ENCODE measurements around the gene EIF3J.
"Not testable (repeated sequence)": the region's sequence is repeated elsewhere in the genome, so short reads cannot be mapped to it uniquely, and the experiment has no call there.

Gene EIF3J

GRCh38 chr15:44536962-44537734, at the start of gene EIF3J:
Gene EIF3J, plus strand, starts transcription at chr15:44537147. Its CDS starts 48 bp downstream, at chr15:44537195.
- peak; percentile 67 for DNase-seq (ENCODE audit: low spot score)

- DNase-seq (ENCODE audit: low spot score), result no peak
Observed at GRCh38 chr15:44489464-44489863, 47.5 kb upstream of the EIF3J start.

GRCh38 chr15:44490622-44491021, 46.3 kb upstream of the EIF3J start:
- DNase-seq (ENCODE audit: low spot score), result no peak

- DNase-seq (ENCODE audit: low spot score), result no peak
Observed at GRCh38 chr15:44492040-44492439, 44.9 kb upstream of the EIF3J start.

GRCh38 chr15:44492672-44493071, 44.3 kb upstream of the EIF3J start:
- no peak for DNase-seq (ENCODE audit: low spot score)

- DNase-seq (ENCODE audit: low spot score), result no peak
Observed at GRCh38 chr15:44495562-44495961, 41.4 kb upstream of the EIF3J start.

GRCh38 chr15:44500555-44500954, 36.4 kb upstream of the EIF3J start:
- no peak for DNase-seq (ENCODE audit: low spot score)

GRCh38 chr15:44501768-44502366, 35.1 kb upstream of the EIF3J start:
- no peak for DNase-seq (ENCODE audit: low spot score)

- DNase-seq (ENCODE audit: low spot score), result no peak
Observed at GRCh38 chr15:44516436-44516835, 20.5 kb upstream of the EIF3J start.

GRCh38 chr15:44519537-44519936, 17.4 kb upstream of the EIF3J start:
- no peak for DNase-seq (ENCODE audit: low spot score)

GRCh38 chr15:44525018-44525417, 11.9 kb upstream of the EIF3J start:
- no peak for DNase-seq (ENCODE audit: low spot score)

GRCh38 chr15:44527241-44527640, 9.7 kb upstream of the EIF3J start:
- no peak for DNase-seq (ENCODE audit: low spot score)

GRCh38 chr15:44529864-44530604, 6.9 kb upstream of the EIF3J start:
- no peak for DNase-seq (ENCODE audit: low spot score)

GRCh38 chr15:44530653-44531052, 6.3 kb upstream of the EIF3J start:
- DNase-seq (ENCODE audit: low spot score), result no peak

- not testable (repeated sequence) for DNase-seq (ENCODE audit: low spot score)
Observed at GRCh38 chr15:44532275-44532674, 4.7 kb upstream of the EIF3J start.

GRCh38 chr15:44532689-44533088, 4.3 kb upstream of the EIF3J start:
- DNase-seq (ENCODE audit: low spot score), result no peak

- DNase-seq (ENCODE audit: low spot score), result no peak
Observed at GRCh38 chr15:44535092-44535491, 1.9 kb upstream of the EIF3J start.

GRCh38 chr15:44535523-44536301, 1.2 kb upstream of the EIF3J start:
- DNase-seq (ENCODE audit: low spot score), result peak; percentile 53

- peak; percentile 95 for DNase-seq (ENCODE audit: low spot score)
Observed at GRCh38 chr15:44536302-44536961, 515 bp upstream of the EIF3J start.

GRCh38 chr15:44537735-44538240, 841 bp downstream of the EIF3J start:
- no peak for DNase-seq (ENCODE audit: low spot score)

GRCh38 chr15:44541282-44541958, 4.5 kb downstream of the EIF3J start:
- DNase-seq (ENCODE audit: low spot score), result no peak
